ENCODE measurements around the gene EDC3. TPM values are rescaled to one million over a fixed set of nuclear protein-coding genes. Genes with fewer than 3 reads are reported as not detected.
"Not testable (repeated sequence)": the region's sequence is repeated elsewhere in the genome, so short reads cannot be mapped to it uniquely, and the experiment has no call there.

EDC3 gene
- total RNA-seq, 4 donors from 2014 or later, result 8.7 to 40.6 (median 17.9) TPM

- Histone ChIP-seq H3K4me1 (no peaks in the 10 kb centered on the region), H3K27me3 (no peaks in the 10 kb centered on the region), H3K36me3 (no peaks in the 10 kb centered on the region), H3K4me3 (no peak overlapping the region), H3K27ac (no peak overlapping the region), H3K9me3 (no peaks in the 10 kb centered on the region)
- no peak for DNase-seq
- no peak for TF ChIP-seq POLR2A (IDR thresholded peaks at IDR 0.05)
- TF ChIP-seq CTCF (IDR thresholded peaks at IDR 0.05), result no peak
- intact Hi-C loops (cut with DNase I; ENCODE audit: low total_unique reads), result loop anchor here (5.0 kb wide), 1 partner anchor 136 kb away; no protein-coding TSS in a partner anchor
These were observed 64.8 kb downstream of the EDC3 start for GRCh38 chr15:74631087-74631385.

GRCh38 chr15:74630284-74631086, 65.3 kb downstream of the EDC3 start:
- intact Hi-C loops (cut with DNase I; ENCODE audit: low total_unique reads), result loop anchor here (5.0 kb wide), 1 partner anchor 137 kb away; no protein-coding TSS in a partner anchor
- Histone ChIP-seq H3K9me3 (no peaks in the 10 kb centered on the region), H3K4me1 (no peaks in the 10 kb centered on the region), H3K27ac (no peak overlapping the region), H3K4me3 (no peak overlapping the region), H3K27me3 (no peaks in the 10 kb centered on the region), H3K36me3 (no peaks in the 10 kb centered on the region)
- TF ChIP-seq CTCF (IDR thresholded peaks at IDR 0.05), result no peak
- no peak for TF ChIP-seq POLR2A (IDR thresholded peaks at IDR 0.05)
- DNase-seq, result no peak

GRCh38 chr15:74629696-74630095, 66.1 kb downstream of the EDC3 start:
- intact Hi-C loops (cut with DNase I; ENCODE audit: low total_unique reads), result loop anchor here (5.0 to 10.0 kb wide), 2 partner anchors 138 to 255 kb away; no protein-coding TSS in a partner anchor
- not testable (repeated sequence) for H3K9me3 ChIP-seq, H3K36me3 ChIP-seq, H3K4me1 ChIP-seq, DNase-seq, H3K27me3 ChIP-seq, H3K4me3 ChIP-seq, H3K27ac ChIP-seq

GRCh38 chr15:74628949-74629348, 66.9 kb downstream of the EDC3 start:
- H3K27ac ChIP-seq, result no peak overlapping the region
- H3K9me3 ChIP-seq, result no peaks in the 10 kb centered on the region
- intact Hi-C loops (cut with DNase I; ENCODE audit: low total_unique reads), result loop anchor here (10.0 kb wide), 1 partner anchor 254 kb away; no protein-coding TSS in a partner anchor
- TF ChIP-seq CTCF (IDR thresholded peaks at IDR 0.05) (no peak), POLR2A (IDR thresholded peaks at IDR 0.05) (no peak)
- no peaks in the 10 kb centered on the region for H3K36me3 ChIP-seq
- no peak for DNase-seq
- no peak overlapping the region for H3K4me3 ChIP-seq
- no peaks in the 10 kb centered on the region for H3K4me1 ChIP-seq
- H3K27me3 ChIP-seq, result no peaks in the 10 kb centered on the region

GRCh38 chr15:74628199-74628598, 67.6 kb downstream of the EDC3 start:
- H3K27ac ChIP-seq, result no peak overlapping the region
- no peak for TF ChIP-seq POLR2A (IDR thresholded peaks at IDR 0.05)
- intact Hi-C loops (cut with DNase I; ENCODE audit: low total_unique reads), result loop anchor here (10.0 kb wide), 1 partner anchor 253 kb away; no protein-coding TSS in a partner anchor
- no peak for DNase-seq
- H3K36me3 ChIP-seq, result no peaks in the 10 kb centered on the region
- H3K27me3 ChIP-seq, result no peaks in the 10 kb centered on the region
- no peaks in the 10 kb centered on the region for H3K4me1 ChIP-seq
- H3K4me3 ChIP-seq, result no peak overlapping the region
- H3K9me3 ChIP-seq, result no peaks in the 10 kb centered on the region

- no peak overlapping the region for H3K27ac ChIP-seq
- no peaks in the 10 kb centered on the region for H3K36me3 ChIP-seq
These were observed 68.1 kb downstream of the EDC3 start for GRCh38 chr15:74627766-74628165.

More at GRCh38 chr15:74627766-74628165, 68.1 kb downstream of the EDC3 start:
- Histone ChIP-seq H3K4me1 (no peaks in the 10 kb centered on the region), H3K27me3 (no peaks in the 10 kb centered on the region), H3K9me3 (no peaks in the 10 kb centered on the region), H3K4me3 (no peak overlapping the region)
- no peak for DNase-seq
- intact Hi-C loops (cut with DNase I; ENCODE audit: low total_unique reads), result loop anchor here (10.0 kb wide), 1 partner anchor 253 kb away; no protein-coding TSS in a partner anchor
- TF ChIP-seq CTCF (IDR thresholded peaks at IDR 0.05) (no peak), POLR2A (IDR thresholded peaks at IDR 0.05) (no peak)
